Right cardiac atrium (tissue), 5 donors: ENCODE results near the gene MSH2. TPM values are rescaled to one million over a fixed set of nuclear protein-coding genes. Genes with fewer than 3 reads are reported as not detected.
"Not testable (repeated sequence)": the region's sequence is repeated elsewhere in the genome, so short reads cannot be mapped to it uniquely, and the experiment has no call there.

Experiments used
- ATAC-seq, 2 donors: fragments of 200-7000 bp; cut with Tn5 transposase; one replicate each; pipeline versions ENCODE4 v1.8.0 to v1.9.1; 2020; ENCODE audit warnings: moderate library complexity in 2 of 2, mild to moderate bottlenecking in 1 of 2
- DNase-seq, 3 donors: peaks; one replicate each; pipeline ENCODE4 v3.0.0-alpha.2; 2020
- H3K27ac ChIP-seq: one replicate; pipeline ENCODE4 v1.5.1; 2013; ENCODE audit warnings: mild to moderate bottlenecking, low read length, control low read depth, moderate library complexity
- H3K27me3 ChIP-seq: one replicate; pipeline ENCODE4 v1.6.1; 2013; ENCODE audit not compliant: control insufficient read depth, insufficient read depth
- H3K4me1 ChIP-seq: one replicate; pipeline ENCODE4 v1.6.1; 2013; ENCODE audit warnings: low read length; ENCODE audit not compliant: control insufficient read depth, insufficient read depth
- H3K4me3 ChIP-seq: one replicate; pipeline ENCODE4 v1.5.1; 2013; ENCODE audit warnings: low read length, control low read depth
- H3K9me3 ChIP-seq: one replicate; pipeline ENCODE4 v1.6.1; 2013; ENCODE audit warnings: low read length; ENCODE audit not compliant: control insufficient read depth
- WGBS: extraction: QIAGEN DNeasy Blood & Tissue Kit; methylation state at CpG from one replicate; pipeline ENCODE4 v1.1.7; 2013; 5-methylcytosine and 5-hydroxymethylcytosine counted together
- intact Hi-C, 4 donors: fragments of 100-400 bp; cut with DNase I; formaldehyde crosslinking; loops; one replicate each; pipeline versions ENCODE4 v1.11.0 to v1.14.0; 2022 to 2023
- polyA plus RNA-seq: library from polyadenylated mRNA; stranded (reverse); fragments of 200-250 nt; gene quantifications from one replicate; pipeline ENCODE4 v1.2.3, GENCODE V29; 2013
- total RNA-seq, 4 donors: library from RNA; stranded (reverse); fragmentation: NEBNext Ultra II Directional; extraction: Animal tissue kit (Norgen Biotek cat#: 25700); gene quantifications; one replicate each; pipeline ENCODE4 v1.2.1, GENCODE V29; 2021
- donor health status: healthy with polysubstance abuse.
- donor health status: DM: no; HTN: yes; CAD: no.
- donor health status: DM: no; HTN: no; CAD: no.
- donor health status: DM: no; HTN: yes; CAD: no; lungs with severe emphysema.
- donor health status: DM: yes; HTN: yes; CAD: no.

MSH2 gene
- total and polyA plus RNA-seq, 5 donors: 7.4 to 14.8 (median 10.2) TPM

GRCh38 chr2:47379384-47379783 lies 23.6 kb upstream of the MSH2 start:
- Histone ChIP-seq H3K4me3 (no peak overlapping the region), H3K27me3 (no peaks in the 10 kb centered on the region), H3K9me3 (no peaks in the 10 kb centered on the region), H3K27ac (no peak overlapping the region), H3K4me1 (no peaks in the 10 kb centered on the region)
- DNase-seq: no peak
- WGBS: 85% methylated on average over 3 of the region's 3 CpGs
- no peak for ATAC-seq
- intact Hi-C loops: no loop called here

DNA sequence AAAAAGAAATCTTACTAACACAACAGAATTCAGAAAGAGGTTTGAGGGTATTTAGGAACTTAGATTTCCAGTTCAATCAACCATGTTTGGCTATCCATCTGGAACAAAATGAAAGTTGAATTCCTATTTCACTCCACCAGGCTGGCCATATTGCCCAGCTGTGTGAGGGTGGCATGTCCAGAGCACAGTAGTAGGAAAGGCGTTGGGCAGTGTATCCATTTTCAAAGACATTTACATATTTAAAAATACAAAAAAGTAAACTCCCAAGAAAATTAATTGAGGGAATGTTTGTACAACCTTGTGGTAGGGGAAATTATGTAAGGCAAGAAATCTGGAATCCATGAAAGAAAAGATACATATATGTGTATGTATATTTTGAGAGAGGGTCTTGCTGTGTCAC lies 21.5 kb upstream of the MSH2 start:
- intact Hi-C loops: no loop called here
- no peak overlapping the region for H3K27ac ChIP-seq
- no peak for ATAC-seq
- H3K4me3 ChIP-seq: no peak overlapping the region
- H3K4me1 ChIP-seq: no peaks in the 10 kb centered on the region
- H3K9me3 ChIP-seq: no peaks in the 10 kb centered on the region
- no peak for DNase-seq
- H3K27me3 ChIP-seq: no peaks in the 10 kb centered on the region
- 96% methylated on average over 1 of the region's 1 CpG for WGBS

- DNase-seq (no peak), ATAC-seq (no peak)
- H3K27me3 ChIP-seq: no peaks in the 10 kb centered on the region
- no peaks in the 10 kb centered on the region for H3K9me3 ChIP-seq
- H3K27ac ChIP-seq: no peak overlapping the region
- no peaks in the 10 kb centered on the region for H3K4me1 ChIP-seq
- WGBS: 94% methylated on average over 3 of the region's 3 CpGs
- H3K4me3 ChIP-seq: no peak overlapping the region
- intact Hi-C loops: loop anchor here in 2 of 4 donors (5.0 kb wide), 2 partner anchors 39 to 49 kb away; no protein-coding TSS in a partner anchor
These were observed 16.4 kb upstream of the MSH2 start for GRCh38 chr2:47386551-47386950.

DNA sequence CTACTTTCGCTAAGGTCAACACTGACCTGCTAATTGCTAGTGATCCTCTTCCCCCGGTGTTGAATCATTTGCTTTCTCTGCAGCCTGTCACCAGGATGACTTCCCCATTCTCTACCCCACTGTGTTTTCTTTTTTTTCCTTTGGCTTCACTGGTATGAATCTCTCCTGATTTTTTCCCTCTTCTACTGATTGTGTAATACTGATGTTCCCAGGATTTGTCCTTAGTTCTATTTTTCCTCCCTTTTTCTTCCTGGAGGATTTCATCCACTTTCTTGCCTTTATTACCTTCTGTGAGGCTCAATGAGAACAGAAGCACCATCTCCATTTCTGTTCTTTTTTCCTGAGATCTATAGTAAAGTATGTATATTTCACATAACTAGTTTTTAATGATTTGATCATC lies 14.1 kb upstream of the MSH2 start:
- Histone ChIP-seq H3K27ac (no peak overlapping the region), H3K9me3 (no peaks in the 10 kb centered on the region), H3K27me3 (no peaks in the 10 kb centered on the region), H3K4me1 (no peaks in the 10 kb centered on the region), H3K4me3 (no peak overlapping the region)
- DNase-seq (no peak), ATAC-seq (no peak)
- intact Hi-C loops: loop anchor here (2.0 to 5.0 kb wide), 3 partner anchors 42 to 54 kb away; no protein-coding TSS in a partner anchor
- 59% methylated on average over 2 of the region's 2 CpGs for WGBS

DNA sequence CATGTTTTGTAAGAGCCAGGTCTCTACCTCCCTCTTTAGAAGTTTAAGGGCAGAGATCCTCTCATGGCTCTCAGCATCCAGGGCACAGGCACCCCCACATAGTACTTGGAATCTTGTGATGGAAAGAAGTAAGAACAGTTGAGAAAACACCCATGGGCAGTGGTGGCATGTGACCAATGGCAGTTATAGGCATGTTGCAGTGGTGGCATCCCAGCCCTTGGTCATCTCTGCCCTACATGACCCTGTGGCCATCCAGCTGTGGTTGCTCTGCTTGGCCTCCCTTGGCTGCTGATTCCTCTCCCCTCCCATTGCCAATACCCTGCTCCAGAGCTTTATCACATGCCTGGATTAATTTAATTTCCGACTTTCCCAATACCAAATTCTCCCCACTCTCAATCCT lies 13.3 kb upstream of the MSH2 start:
- H3K27ac ChIP-seq: no peak overlapping the region
- 76% methylated on average over 1 of the region's 1 CpG for WGBS
- DNase-seq (no peak), ATAC-seq (no peak)
- H3K9me3 ChIP-seq: no peaks in the 10 kb centered on the region
- no peaks in the 10 kb centered on the region for H3K27me3 ChIP-seq
- no peaks in the 10 kb centered on the region for H3K4me1 ChIP-seq
- intact Hi-C loops: loop anchor here (2.0 to 5.0 kb wide), 3 partner anchors 42 to 55 kb away; no protein-coding TSS in a partner anchor
- H3K4me3 ChIP-seq: no peak overlapping the region

- DNase-seq (peak in 1 of 3 donors; percentile 56), ATAC-seq (no peak)
- no peaks in the 10 kb centered on the region for H3K27me3 ChIP-seq
- WGBS: 69% methylated on average over 36 of the region's 36 CpGs
- intact Hi-C loops: no loop called here
- H3K4me3 ChIP-seq: peak overlapping the region; percentile 72
- no peak overlapping the region for H3K27ac ChIP-seq
- peaks cover 6% of the 10 kb centered on the region for H3K4me1 ChIP-seq
- H3K9me3 ChIP-seq: no peaks in the 10 kb centered on the region
These were observed 984 bp upstream of the MSH2 start for GRCh38 chr2:47401789-47402554.

- peak in 1 of 2 donors; percentile 7 for ATAC-seq
- intact Hi-C loops: no loop called here
These were observed 476 bp upstream of the MSH2 start for GRCh38 chr2:47402555-47402804.

DNA sequence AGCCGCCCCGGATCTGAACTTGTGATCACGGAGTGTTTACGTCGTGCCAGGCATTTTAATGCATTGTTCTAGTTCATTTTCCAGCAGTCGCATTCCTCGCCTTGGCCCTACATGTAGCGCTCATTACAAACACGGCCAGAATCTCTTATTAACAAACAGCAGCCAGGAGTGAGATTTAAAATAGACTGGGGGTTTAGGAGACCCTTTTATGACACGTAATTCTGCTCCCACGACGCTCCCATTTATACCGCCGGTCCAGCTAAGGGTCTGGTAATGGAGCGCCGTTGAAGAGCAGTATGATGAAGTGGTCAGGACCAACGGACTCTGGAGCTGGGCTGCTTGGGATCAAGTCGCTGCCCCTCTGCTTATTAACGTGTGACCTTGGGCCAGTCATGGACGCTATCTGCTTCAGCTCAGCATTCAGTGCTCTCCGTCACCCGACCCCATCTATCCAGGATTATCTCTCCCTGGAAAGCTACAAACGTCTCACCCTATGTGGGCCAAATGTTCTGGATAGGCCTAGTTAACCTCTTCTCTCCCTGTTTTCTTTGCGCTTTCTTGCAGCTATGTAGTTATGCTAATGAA lies 745 bp downstream of the MSH2 start:
- Histone ChIP-seq H3K27me3 (no peaks in the 10 kb centered on the region), H3K4me1 (peaks cover 6% of the 10 kb centered on the region), H3K9me3 (no peaks in the 10 kb centered on the region), H3K4me3 (peak overlapping the region; percentile 72), H3K27ac (no peak overlapping the region)
- no peak for DNase-seq
- ATAC-seq: peak; percentile 4 to 6
- 4% methylated on average over 24 of the region's 24 CpGs for WGBS
- intact Hi-C loops: no loop called here

More at GRCh38 chr2:47402555-47402804, 476 bp upstream of the MSH2 start:
- H3K4me1 ChIP-seq: peaks cover 6% of the 10 kb centered on the region
- H3K27me3 ChIP-seq: no peaks in the 10 kb centered on the region
- 4% methylated on average over 8 of the region's 8 CpGs for WGBS
- H3K4me3 ChIP-seq: peak overlapping the region; percentile 72
- DNase-seq: no peak
- H3K9me3 ChIP-seq: no peaks in the 10 kb centered on the region
- peak overlapping the region; percentile 27 for H3K27ac ChIP-seq

DNA sequence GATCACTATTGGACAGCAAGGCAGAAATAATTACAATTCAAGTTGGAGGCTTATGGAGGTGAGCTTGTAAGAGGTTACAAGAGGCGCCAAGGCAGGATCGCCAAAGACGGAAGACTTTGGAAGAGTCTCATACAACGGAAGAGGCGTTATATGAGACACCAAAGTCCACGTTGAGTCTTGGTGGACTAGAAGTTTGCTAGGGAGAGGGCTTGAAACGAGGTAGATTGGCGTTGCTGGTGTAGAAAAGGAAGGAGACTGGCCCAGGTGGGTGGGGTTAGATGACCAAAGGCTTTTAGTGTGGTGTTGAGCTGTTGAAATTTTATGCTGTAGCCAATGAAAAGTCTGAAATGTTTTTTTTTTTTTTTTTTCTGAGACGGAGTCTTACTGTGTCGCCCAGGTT lies 1.4 kb downstream of the MSH2 start:
- no peaks in the 10 kb centered on the region for H3K27me3 ChIP-seq
- no peak overlapping the region for H3K27ac ChIP-seq
- intact Hi-C loops: no loop called here
- whole genome bisulfite sequencing: 92% methylated on average over 10 of the region's 10 CpGs
- H3K9me3 ChIP-seq: no peaks in the 10 kb centered on the region
- peaks cover 6% of the 10 kb centered on the region for H3K4me1 ChIP-seq
- no peak for ATAC-seq
- peak overlapping the region; percentile 72 for H3K4me3 ChIP-seq
- DNase-seq: no peak

DNA sequence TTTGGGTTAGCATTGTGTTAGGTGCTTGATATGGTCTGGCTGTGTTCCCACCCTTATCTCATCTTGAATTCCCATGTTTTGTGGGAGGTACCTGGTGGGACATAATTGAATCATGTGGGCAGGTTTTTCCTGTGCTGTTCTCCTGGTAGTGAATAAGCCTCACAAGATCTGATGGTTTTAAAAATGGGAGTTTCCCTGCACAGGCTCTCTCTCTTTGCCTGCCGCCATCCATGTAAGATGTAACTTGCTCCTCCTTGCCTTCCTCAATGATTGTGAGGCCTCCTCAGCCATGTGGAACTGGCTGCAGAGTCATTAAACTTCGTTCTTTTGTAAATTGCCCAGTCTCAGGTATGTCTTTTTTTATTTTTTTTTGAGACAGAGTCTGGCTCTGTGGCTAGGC lies 2.8 kb downstream of the MSH2 start:
- Histone ChIP-seq H3K4me1 (peaks cover 6% of the 10 kb centered on the region), H3K9me3 (no peaks in the 10 kb centered on the region), H3K27ac (no peak overlapping the region), H3K27me3 (no peaks in the 10 kb centered on the region), H3K4me3 (no peak overlapping the region)
- WGBS: 97% methylated on average over 2 of the region's 2 CpGs
- ATAC-seq (no peak), DNase-seq (no peak)
- intact Hi-C loops: no loop called here

DNA sequence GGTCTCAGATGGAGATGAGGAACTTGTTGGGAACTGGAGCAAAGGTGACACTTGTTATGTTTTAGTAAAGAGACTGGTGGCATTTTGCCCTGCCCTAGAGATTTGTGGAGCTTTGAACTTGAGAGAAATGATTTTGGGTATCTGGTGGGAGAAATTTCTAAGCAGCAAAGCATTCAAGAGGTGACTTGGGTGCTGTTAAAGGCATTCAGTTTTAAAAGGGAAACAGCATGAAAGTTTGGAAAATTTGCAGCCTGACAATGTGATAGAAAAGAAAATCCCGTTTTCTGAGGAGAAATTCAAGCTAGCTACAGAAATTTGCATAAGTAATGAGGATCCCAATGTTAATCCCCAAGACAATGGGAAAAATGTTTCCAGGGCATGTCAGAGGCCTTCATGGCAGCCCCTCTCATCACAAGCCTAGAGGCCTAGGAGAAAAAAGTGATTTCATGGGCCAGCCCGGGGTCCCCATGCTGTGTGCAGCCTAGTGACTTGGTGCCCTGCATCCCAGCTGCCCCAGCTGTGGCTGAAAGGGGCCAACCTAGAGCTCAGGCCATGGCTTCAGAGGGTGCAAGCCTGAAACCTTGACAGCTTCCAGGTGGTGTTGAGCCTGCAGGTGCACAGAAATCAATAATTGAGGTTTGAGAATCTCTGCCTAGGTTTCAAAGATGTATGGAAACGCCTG lies 3.8 kb downstream of the MSH2 start:
- H3K9me3 ChIP-seq, H3K27me3 ChIP-seq, H3K27ac ChIP-seq, H3K4me1 ChIP-seq, intact Hi-C loops, DNase-seq, H3K4me3 ChIP-seq, ATAC-seq: not testable (repeated sequence)
- WGBS: 95% methylated on average over 3 of the region's 3 CpGs
